HepG2 (cell line): ENCODE data around the gene RIPOR3. TPM values are rescaled to one million over a fixed set of nuclear protein-coding genes. Genes with fewer than 3 reads are reported as not detected.

Source experiments
- ATF5 ChIP-seq: sonication (generic); formaldehyde crosslinking; IDR thresholded peaks from 2 replicates; pipeline ENCODE4 v1.4.0; 2020; ENCODE audit warnings: mild to moderate bottlenecking, low read depth, missing genetic modification reagents
- BATF2 ChIP-seq: sonication (generic); formaldehyde crosslinking; IDR thresholded peaks from 2 replicates; pipeline ENCODE4 v1.8.0; 2022; ENCODE audit warnings: mild to moderate bottlenecking, missing genetic modification reagents, moderate library complexity
- BHLHE40 ChIP-seq: IDR thresholded peaks from 2 replicates; pipeline ENCODE4 v1.6.1; 2011; ENCODE audit warnings: low read length, improper control_type of control experiment
- BORCS8-MEF2B ChIP-seq: sonication (generic); formaldehyde crosslinking; IDR thresholded peaks from 2 replicates; pipeline ENCODE4 v1.8.0; 2022; ENCODE audit warnings: mild to moderate bottlenecking, missing genetic modification reagents
- CENPX ChIP-seq: sonication (generic); formaldehyde crosslinking; IDR thresholded peaks from 2 replicates; pipeline ENCODE4 v1.9.0; 2021; ENCODE audit warnings: mild to moderate bottlenecking, missing genetic modification reagents, moderate library complexity
- FIP1L1 ChIP-seq: fragments of 200-400 bp; formaldehyde crosslinking; IDR thresholded peaks from 2 replicates; pipeline ENCODE4 v1.6.1; 2018; ENCODE audit warnings: low read depth, mild to moderate bottlenecking, low read length, moderate library complexity, borderline replicate concordance; ENCODE audit not compliant: insufficient read depth
- GABPA ChIP-seq, 2 experiments: IDR thresholded peaks; 2 replicates each; pipeline ENCODE4 v1.6.1; 2011 to 2016; ENCODE audit warnings: low read depth in 2 of 2, low read length in 1 of 2, missing biosample characterization in 1 of 2, missing genetic modification characterization in 1 of 2
- GATA4 ChIP-seq: sonication (generic); IDR thresholded peaks from 2 replicates; pipeline ENCODE4 v1.6.1; 2016; ENCODE audit warnings: antibody characterized with exemption, low read depth, borderline replicate concordance
- HDAC6 ChIP-seq: fragments of 200-600 bp; sonication (generic); IDR thresholded peaks from 2 replicates; pipeline ENCODE4 v1.7.0; 2017; ENCODE audit warnings: mild to moderate bottlenecking, antibody characterized with exemption, low read length, low read depth
- KLF11 ChIP-seq: IDR thresholded peaks from 2 replicates; pipeline ENCODE4 v1.6.1; 2016; ENCODE audit warnings: missing compliant biosample characterization
- KLF16 ChIP-seq, 2 experiments: sonication (generic) in 1 of 2; formaldehyde crosslinking in 1 of 2; IDR thresholded peaks; 2 replicates each; pipeline versions ENCODE4 v1.6.1 to v1.8.0; 2016 to 2023; ENCODE audit warnings: missing genetic modification reagents in 2 of 2, missing compliant biosample characterization in 1 of 2
- KMT2A ChIP-seq: sonication (generic); formaldehyde crosslinking; IDR thresholded peaks from 2 replicates; pipeline ENCODE4 v1.4.0; 2020; ENCODE audit warnings: missing genetic modification reagents
- NFE2L1 ChIP-seq: sonication (generic); formaldehyde crosslinking; IDR thresholded peaks from 2 replicates; pipeline ENCODE4 v1.4.0; 2020; ENCODE audit warnings: missing genetic modification reagents, mild to moderate bottlenecking, borderline replicate concordance
- RNF219 ChIP-seq: sonication (generic); formaldehyde crosslinking; IDR thresholded peaks from 2 replicates; pipeline ENCODE4 v1.5.0; 2020; ENCODE audit warnings: mild to moderate bottlenecking, missing genetic modification reagents
- SETDB1 ChIP-seq: sonication (generic); formaldehyde crosslinking; IDR thresholded peaks from 2 replicates; pipeline ENCODE4 v1.5.1; 2020; ENCODE audit warnings: missing genetic modification reagents, mild to moderate bottlenecking, borderline replicate concordance
- SIN3B ChIP-seq: fragments of 150-350 bp; IDR thresholded peaks from 2 replicates; pipeline ENCODE4 v1.6.1; 2014; ENCODE audit warnings: low read length
- TCF12 ChIP-seq, 2 experiments: fragments of 450-650 bp in 1 of 2; sonication (generic) in 1 of 2; formaldehyde crosslinking in 1 of 2; IDR thresholded peaks; 2 replicates each; pipeline versions ENCODE4 v1.6.1 to v1.8.0; 2017 to 2022; ENCODE audit warnings: antibody characterized with exemption in 1 of 2, mild to moderate bottlenecking in 1 of 2, missing genetic modification reagents in 1 of 2, moderate library complexity in 1 of 2
- ZBTB34 ChIP-seq: sonication (generic); formaldehyde crosslinking; IDR thresholded peaks from 2 replicates; pipeline ENCODE4 v1.8.0; 2022; ENCODE audit warnings: mild to moderate bottlenecking, missing genetic modification reagents
- ZFP37 ChIP-seq: sonication (generic); formaldehyde crosslinking; IDR thresholded peaks from 2 replicates; pipeline ENCODE4 v1.4.0; 2020; ENCODE audit warnings: missing genetic modification reagents, borderline replicate concordance
- ZNF101 ChIP-seq: sonication (generic); formaldehyde crosslinking; IDR thresholded peaks from 2 replicates; pipeline ENCODE4 v1.4.0; 2020; ENCODE audit warnings: mild to moderate bottlenecking, low read depth, missing genetic modification reagents, borderline replicate concordance
- ZNF207 ChIP-seq: fragments of 450-650 bp; IDR thresholded peaks from 2 replicates; pipeline ENCODE4 v1.6.1; 2016; ENCODE audit warnings: antibody characterized with exemption, borderline replicate concordance
- ZNF329 ChIP-seq: sonication (generic); formaldehyde crosslinking; IDR thresholded peaks from 2 replicates; pipeline ENCODE4 v1.9.0; 2021; ENCODE audit warnings: low read depth, mild to moderate bottlenecking, missing genetic modification reagents
- ZNF441 ChIP-seq: sonication (generic); formaldehyde crosslinking; IDR thresholded peaks from 2 replicates; pipeline ENCODE4 v1.7.0; 2021; ENCODE audit warnings: missing genetic modification reagents, borderline replicate concordance
- ZNF777 ChIP-seq: sonication (generic); formaldehyde crosslinking; IDR thresholded peaks from 2 replicates; pipeline ENCODE4 v1.4.0; 2020; ENCODE audit warnings: missing genetic modification reagents
- ZNF790 ChIP-seq: sonication (generic); formaldehyde crosslinking; IDR thresholded peaks from 2 replicates; pipeline ENCODE4 v1.8.0; 2022; ENCODE audit warnings: missing genetic modification reagents, mild to moderate bottlenecking, borderline replicate concordance
- polyA plus RNA-seq, 8 experiments: library from polyadenylated mRNA; depleted of rRNA in 3 of 8; stranded (reverse) in 7 of 8; unstranded in 1 of 8; fragments of >200 nt; fragmentation: Illumina TruSeq in 4 of 8; extraction: Trizol in 4 of 8; gene quantifications; 2 replicates each; pipeline versions ENCODE4 v1.2.1 to v1.2.3, GENCODE V29; 2011 to 2016; ENCODE audit warnings: low read depth in 4 of 8, missing spikeins in 1 of 8, mixed read lengths in 1 of 8; ENCODE audit not compliant: insufficient read depth in 1 of 8
- total RNA-seq, 5 experiments: library from RNA; depleted of rRNA; stranded (reverse); fragments of >200 nt; fragmentation: Illumina TruSeq; extraction: Trizol; gene quantifications; 2 replicates each; pipeline ENCODE4 v1.2.3, GENCODE V29; 2016; ENCODE audit warnings: low read depth in 1 of 5

Gene RIPOR3
- total and polyA plus RNA-seq, 2 of the 13 experiments (the other 11 are each of a cell fraction or from before 2014, with no cell fraction given): 0.18 TPM; not detected in 1

- TF ChIP-seq TCF12 (IDR thresholded peaks at IDR 0.05) (no peak), TCF12 (CRISPR knock-in tag; IDR thresholded peaks at IDR 0.05) (no peak), RNF219 (CRISPR knock-in tag) (no peak), HDAC6 (no peak), CENPX (no peak), SIN3B (no peak), ATF5 (CRISPR knock-in tag) (no peak), ZNF329 (no peak), ZNF790 (no peak), BATF2 (CRISPR knock-in tag) (no peak), ZNF101 (CRISPR knock-in tag) (no peak), NFE2L1 (CRISPR knock-in tag) (no peak), ZFP37 (CRISPR knock-in tag) (no peak), SETDB1 (CRISPR knock-in tag) (no peak), GATA4 (no peak), ZNF441 (CRISPR knock-in tag) (0 out of 2 replicates have a peak, but pooled peaks have one; percentile 17), GABPA (IDR thresholded peaks at IDR 0.05; ENCODE audit: low read depth, low read length) (no peak), GABPA (CRISPR knock-in tag; IDR thresholded peaks at IDR 0.05; ENCODE audit: low read depth) (peak; percentile 65), FIP1L1 (no peak), ZNF207 (no peak), BHLHE40 (no peak), KLF11 (CRISPR knock-in tag) (no peak), ZNF777 (CRISPR knock-in tag) (peak; percentile 93), KMT2A (peak; percentile 73; the same call in 1 of the 2 replicates), KLF16 (CRISPR knock-in tag; IDR thresholded peaks at IDR 0.05) (0 out of 4 replicates have a peak, but pooled peaks of 1 of the 2 experiments have one; percentile 45), ZBTB34 (CRISPR knock-in tag) (no peak), BORCS8-MEF2B (CRISPR knock-in tag) (peak; percentile 43; the same call in 1 of the 2 replicates)
These were observed 65.2 kb downstream of the RIPOR3 start (continued) for GRCh38 chr20:50625986-50626677.
